SW 1271 (cell line): ENCODE results near the gene CSF2RB.

ENCODE experiments used
- DNase-seq, 2 experiments: peaks; one replicate each; lab custom pipeline; 2025; lab: John Stamatoyannopoulos, UW

CSF2RB gene

GRCh38 chr22:36913427-36914389 lies at the start of gene CSF2RB:
TSS of gene CSF2RB (plus strand) at chr22:36913628. CDS start at chr22:36922208, 8,580 bp downstream.
- DNase-seq, result no peak

- DNase-seq, result no peak
These were observed 49.4 kb upstream of the CSF2RB start for GRCh38 chr22:36863979-36864378.

DNA sequence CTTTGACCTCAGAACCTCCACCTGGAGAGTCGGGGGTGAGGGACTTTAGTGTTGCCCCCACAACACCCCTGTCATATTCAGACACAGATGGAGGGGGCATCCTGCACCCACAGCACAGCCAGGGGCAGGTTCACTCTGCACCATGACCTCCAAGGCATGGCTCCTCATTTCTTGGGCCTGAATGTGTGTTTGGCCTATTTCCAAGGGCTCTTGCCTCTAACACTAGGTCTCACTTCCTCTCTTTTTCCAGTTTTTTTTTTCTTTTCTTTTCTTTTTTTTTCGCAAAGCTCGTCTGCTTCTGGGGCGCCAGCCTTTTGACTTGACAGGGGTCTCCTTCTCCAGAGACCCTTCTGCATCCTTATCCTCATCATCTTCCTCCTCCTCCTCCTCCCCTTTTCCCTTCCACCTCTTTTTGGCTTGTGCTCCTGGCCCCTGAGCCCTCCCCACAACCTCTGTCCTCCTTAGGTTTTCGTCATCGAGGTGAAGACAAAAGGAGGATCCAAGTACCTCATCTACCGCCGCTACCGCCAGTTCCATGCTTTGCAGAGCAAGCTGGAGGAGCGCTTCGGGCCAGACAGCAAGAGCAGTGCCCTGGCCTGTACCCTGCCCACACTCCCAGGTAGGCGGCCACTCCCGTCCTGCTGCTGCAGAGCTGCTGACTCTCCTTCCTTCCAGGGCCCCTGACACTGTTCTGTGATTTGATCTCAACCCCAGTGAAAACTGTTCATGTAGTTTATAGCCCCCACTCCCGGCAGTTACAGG lies 48.8 kb upstream of the CSF2RB start:
- no peak for DNase-seq

DNA sequence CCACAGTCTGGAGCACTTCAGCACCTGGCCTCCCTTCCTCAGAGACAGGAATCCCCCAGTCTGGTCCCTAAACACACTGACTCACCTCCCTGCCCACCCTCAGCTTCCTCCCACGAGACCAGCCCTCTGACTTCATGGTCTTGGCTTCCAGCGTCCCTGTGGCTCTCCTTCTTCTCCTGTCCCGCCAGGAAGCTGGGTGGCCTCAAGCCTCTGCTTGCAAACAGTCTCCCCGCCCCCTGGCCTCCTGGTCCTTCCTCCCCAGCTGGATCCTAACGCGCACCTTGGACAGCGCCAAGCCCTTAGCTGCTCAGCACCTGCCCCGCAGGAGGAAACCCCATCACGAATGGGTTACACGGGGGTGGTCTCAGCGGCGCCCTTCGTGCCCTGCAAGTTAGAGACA lies 48.1 kb upstream of the CSF2RB start:
- DNase-seq, result no peak

- DNase-seq, result no peak
These were observed 45.7 kb upstream of the CSF2RB start for GRCh38 chr22:36867695-36868094.

DNA sequence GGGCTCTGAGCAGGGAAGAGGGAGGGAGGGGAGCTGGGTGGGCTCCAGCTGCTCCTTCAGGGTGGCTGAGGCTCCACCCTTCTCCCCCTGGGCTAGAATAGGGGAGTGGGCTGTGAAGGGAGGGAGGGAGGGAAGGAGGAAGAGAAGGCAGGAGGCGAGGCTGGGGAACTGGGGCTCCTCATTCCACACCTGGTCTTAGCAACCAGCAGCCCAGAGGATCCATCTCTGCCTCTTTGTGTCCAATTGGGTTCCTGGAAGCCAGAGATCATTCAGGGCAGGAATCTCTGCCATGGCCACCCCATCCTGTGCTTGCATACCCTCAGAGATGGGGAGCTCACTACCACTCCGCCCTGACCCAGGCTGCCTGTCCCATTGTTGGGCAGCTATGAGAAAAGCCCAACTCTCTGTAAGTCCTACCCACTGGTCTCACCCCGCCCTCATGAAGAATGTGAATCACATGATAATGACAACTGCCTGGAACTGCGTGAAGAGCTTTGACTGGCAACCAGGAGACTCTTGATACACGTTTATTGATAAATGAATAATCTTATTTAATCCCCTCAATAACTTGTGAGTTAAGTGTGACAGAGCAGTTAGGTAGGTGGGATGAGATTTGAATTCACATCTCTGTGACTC lies 44.8 kb upstream of the CSF2RB start:
- DNase-seq, result no peak

DNA sequence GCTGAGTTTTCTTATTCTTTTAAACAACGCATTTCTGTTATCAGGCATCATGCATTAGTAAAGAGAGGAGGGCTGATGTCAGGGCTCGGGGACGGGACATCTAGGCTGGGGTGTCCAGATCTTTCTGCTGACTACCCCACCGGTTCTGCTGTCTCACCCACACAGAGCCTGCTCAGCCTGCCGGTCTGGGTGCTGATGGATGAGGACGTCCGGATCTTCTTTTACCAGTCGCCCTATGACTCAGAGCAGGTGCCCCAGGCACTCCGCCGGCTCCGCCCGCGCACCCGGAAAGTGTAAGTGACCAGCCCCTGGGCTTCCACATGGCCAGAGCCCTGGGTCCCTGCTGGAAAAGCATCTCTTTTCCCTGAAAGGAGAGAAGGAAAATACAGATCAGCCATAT lies 43.2 kb upstream of the CSF2RB start:
- no peak for DNase-seq

- DNase-seq, result no peak
These were observed 41.8 kb upstream of the CSF2RB start for GRCh38 chr22:36871669-36872081.

DNA sequence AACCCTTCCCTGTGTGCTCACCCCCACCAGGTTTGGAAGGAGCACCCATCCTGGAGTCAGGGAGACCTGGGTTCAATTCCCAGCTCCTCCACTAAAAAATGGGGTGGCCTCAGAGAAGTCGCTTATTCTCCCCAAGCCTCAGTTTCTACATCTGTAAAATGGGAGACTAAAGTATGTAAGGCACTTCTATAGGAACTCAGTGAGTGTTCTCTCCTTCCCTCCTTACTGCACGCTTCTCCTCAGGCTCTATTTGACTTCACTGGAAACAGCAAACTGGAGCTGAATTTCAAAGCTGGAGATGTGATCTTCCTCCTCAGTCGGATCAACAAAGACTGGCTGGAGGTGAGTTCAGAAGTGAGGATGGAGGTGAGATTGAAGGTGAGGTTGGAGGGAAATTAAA lies 41.3 kb upstream of the CSF2RB start:
- DNase-seq, result no peak

DNA sequence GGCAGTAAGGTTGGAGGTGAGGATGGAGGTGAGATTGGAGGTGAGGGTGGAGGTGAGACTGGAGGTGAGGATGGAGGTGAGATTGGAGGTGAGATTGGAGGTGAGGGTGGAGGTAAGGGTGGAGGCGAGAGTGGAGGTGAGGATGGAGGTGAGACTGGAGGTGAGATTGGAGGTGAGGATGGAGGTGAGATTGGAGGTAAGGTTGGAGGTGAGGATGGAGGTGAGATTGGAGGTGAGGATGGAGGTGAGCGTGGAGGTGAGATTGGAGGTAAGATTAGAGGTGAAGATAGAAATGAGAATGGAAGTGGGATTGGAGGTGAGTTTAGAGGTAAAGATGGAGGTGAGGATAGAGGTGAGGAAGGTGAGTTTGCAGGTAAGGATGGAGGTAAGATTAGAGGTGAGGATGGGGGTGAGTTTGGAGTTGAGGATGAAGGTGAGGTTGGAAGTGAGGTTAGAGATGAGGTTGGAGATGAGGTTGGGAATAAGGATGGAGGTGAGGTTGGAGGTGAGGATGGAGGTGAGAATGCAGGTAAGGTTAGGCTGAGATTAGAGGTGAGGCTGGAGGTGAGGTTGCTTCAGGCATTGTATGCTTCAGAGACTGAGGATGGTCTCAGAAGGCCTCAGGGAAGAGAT lies 40.4 kb upstream of the CSF2RB start:
- DNase-seq, result no peak

GRCh38 chr22:36873614-36874308 lies 39.7 kb upstream of the CSF2RB start:
- DNase-seq, result peak in 1 of 2 experiments; percentile 17

GRCh38 chr22:36874309-36874696 lies 39.1 kb upstream of the CSF2RB start:
- no peak for DNase-seq

GRCh38 chr22:36874736-36875135 lies 38.7 kb upstream of the CSF2RB start:
- DNase-seq, result no peak

- no peak for DNase-seq
These were observed 37.7 kb upstream of the CSF2RB start for GRCh38 chr22:36875741-36876140.

GRCh38 chr22:36879775-36880174 lies 33.7 kb upstream of the CSF2RB start:
- no peak for DNase-seq

- DNase-seq, result no peak
These were observed 31.8 kb upstream of the CSF2RB start for GRCh38 chr22:36881504-36882245.

DNA sequence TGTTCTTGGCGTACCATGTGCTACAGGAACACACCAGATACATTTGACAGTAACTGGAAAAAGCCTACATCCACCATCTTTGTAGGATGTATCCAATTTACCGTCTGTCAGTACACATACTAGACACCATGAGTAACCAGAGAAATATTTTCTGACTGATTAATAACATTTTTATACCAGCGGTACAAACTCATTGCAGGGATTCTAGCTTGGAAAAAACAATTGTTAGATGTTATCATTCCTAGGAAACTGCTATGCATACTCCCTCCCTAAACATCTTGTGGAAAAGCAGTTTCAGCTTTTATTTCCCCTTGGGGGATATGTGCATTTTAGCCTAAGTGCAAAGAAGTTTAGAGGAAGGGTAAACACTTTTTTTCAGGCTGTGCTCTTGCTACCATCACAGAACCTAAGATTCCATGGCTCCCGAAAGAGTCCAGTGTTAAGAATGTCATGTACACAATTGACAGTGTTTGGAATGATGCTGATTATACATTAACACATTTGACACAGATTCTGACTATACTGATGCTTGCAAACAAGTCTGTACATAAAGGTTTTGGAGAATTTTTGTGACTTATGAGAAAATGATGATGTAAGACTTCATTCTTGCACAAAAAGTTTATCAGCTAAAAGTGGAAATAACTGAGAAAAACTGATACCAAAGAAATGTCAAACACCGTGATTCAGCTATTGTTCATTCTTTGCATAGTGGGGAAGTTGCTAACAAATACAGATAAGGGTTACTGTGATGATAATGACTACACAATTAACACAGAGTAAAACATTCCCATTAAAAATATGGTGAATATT lies 28.9 kb upstream of the CSF2RB start:
- DNase-seq, result no peak

- no peak for DNase-seq
These were observed 28.0 kb upstream of the CSF2RB start for GRCh38 chr22:36885474-36885873.

DNA sequence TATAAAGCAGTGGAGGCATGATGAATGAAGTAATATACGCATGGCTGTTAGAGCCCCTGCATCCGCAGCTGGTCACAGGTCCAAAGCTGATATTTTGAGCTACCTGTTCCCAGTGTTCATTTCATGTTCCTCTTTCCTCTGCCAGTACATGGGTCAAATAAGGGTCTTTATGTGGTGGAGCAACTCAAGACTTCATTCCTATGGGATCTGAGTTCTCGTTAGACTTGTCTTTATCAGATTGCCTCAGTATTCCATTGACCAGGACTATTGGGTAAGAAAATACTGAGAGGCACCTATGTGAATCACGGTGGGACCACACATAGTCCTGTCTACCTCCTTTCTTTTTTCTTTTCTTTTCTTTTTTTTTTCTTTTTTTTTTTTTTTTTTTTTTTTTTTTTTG lies 27.4 kb upstream of the CSF2RB start:
- no peak for DNase-seq

DNA sequence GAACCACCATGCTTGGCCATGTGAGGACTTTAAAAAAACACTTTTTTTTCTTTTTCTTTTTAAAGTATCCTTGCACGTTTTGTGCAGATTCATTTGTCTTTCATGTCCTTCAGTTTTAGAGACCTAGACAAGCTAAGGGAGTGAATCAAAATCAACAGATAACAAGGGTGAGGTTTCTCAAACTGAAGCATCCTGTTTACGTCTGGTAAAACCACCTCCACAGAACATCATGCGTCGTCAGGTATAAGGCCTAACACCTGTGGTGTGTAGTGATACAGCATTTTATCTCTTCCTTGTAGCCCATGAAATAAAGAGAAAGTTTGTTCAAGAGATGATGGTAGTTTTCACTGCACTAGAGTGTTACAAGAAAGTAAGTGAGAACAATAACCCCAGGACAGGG lies 26.3 kb upstream of the CSF2RB start:
- DNase-seq, result no peak
